ENCODE results near the gene PKP2.
A peak's percentile ranks its signal among the peaks of the same experiment; 100 is the strongest.
"Not testable (repeated sequence)": the region's sequence is repeated elsewhere in the genome, so short reads cannot be mapped to it uniquely, and the experiment has no call there.

The PKP2 gene

DNA sequence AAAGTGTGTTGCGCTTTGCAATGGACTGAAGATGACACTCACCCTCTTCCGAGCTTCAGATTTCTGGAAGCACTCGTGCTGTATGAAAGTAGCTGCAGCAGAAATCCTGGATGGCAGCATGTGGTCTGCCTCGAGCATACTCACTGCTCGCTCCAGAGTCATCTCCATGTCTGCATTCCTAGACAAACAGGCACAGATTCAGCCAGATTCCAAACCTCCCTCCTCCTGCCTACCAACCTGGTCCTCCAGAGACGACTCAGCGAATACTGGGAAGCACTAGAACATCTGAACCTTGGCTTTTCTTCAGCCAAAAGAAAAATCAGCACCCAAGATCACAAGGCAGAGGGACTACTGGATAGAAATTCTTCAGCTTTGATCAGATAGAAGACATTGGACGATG, 27.7 kb downstream of the PKP2 start:
- DNase-seq (ENCODE audit: insufficient read length, low spot score) (no peak), FAIRE-seq (no peak)

GRCh38 chr12:32864731-32865130, 31.8 kb downstream of the PKP2 start:
- DNase-seq (ENCODE audit: insufficient read length, low spot score) (no peak), FAIRE-seq (no peak)

GRCh38 chr12:32863128-32863527, 33.4 kb downstream of the PKP2 start:
- no peak for FAIRE-seq
- no peak for DNase-seq (ENCODE audit: insufficient read length, low spot score)

GRCh38 chr12:32861658-32862057, 34.9 kb downstream of the PKP2 start:
- FAIRE-seq; DNase-seq (ENCODE audit: insufficient read length, low spot score): not testable (repeated sequence)

- no peak for FAIRE-seq
- DNase-seq (ENCODE audit: insufficient read length, low spot score), result no peak
These were observed 36.4 kb downstream of the PKP2 start for GRCh38 chr12:32860192-32860591.

DNA sequence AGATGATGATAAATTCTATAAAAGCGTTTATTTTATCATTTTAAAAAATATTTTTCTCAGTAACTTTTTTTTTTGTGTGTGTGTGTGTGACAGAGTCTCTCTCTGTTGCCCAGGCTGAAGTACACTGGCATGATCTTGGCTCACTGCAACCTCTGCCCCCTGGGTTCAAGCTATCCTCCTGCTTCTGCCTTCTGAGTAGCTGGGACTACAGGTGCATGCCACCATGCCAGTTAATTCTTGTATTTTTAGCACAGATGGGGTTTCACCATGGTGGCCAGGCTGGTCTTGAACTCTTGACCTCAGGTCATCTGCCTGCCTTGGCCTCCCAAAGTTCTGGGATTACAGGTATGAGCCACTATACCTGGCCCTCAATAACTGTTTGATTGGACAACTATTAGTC, 37.2 kb downstream of the PKP2 start:
- FAIRE-seq (no peak), DNase-seq (ENCODE audit: insufficient read length, low spot score) (no peak)

- no peak for FAIRE-seq
- DNase-seq (ENCODE audit: insufficient read length, low spot score), result no peak
These were observed 41.9 kb downstream of the PKP2 start for GRCh38 chr12:32854716-32855115.

GRCh38 chr12:32854097-32854496, 42.5 kb downstream of the PKP2 start:
- no peak for FAIRE-seq

DNA sequence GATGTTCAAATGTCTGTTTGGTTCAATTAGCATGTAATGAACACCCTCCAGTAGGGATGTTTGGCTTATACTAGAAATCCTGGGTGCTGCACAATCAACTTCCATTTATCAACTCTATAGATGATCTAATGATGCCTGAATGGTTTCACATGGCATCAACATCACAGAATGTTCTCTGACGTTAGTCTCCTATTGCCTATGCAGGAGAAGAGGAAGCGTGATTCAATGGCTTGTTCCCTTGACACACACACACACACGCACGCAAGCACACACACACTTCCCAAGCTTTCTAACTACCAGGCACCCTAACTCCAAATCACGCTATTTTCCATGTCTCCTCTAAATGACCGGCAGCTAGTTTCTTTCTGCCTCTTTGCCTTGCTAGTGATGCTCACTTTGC, 49.3 kb downstream of the PKP2 start:
- no peak for DNase-seq (ENCODE audit: insufficient read length, low spot score)
- no peak for FAIRE-seq

More at GRCh38 chr12:32854097-32854496, 42.5 kb downstream of the PKP2 start:
- no peak for DNase-seq (ENCODE audit: insufficient read length, low spot score)

DNA sequence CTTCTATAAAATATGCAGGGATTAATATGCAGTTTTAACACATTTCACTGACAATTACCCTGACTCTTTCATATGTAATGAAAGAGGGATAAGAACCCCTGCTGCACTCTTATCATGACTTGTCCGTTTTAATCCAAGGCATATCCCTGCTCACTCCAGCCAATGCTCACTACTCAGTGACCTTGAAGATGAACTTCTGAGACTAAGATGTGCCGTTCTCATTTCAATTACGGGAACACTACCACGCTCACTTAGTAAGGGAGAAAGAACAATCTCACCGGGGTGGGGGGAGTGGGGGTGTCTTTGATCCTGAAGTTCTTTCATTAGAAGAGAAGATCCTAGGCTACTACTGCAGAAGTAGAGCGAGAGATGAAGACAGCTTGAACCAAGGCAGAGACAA, 50.5 kb downstream of the PKP2 start:
- DNase-seq (ENCODE audit: insufficient read length, low spot score), result no peak
- FAIRE-seq, result no peak

DNA sequence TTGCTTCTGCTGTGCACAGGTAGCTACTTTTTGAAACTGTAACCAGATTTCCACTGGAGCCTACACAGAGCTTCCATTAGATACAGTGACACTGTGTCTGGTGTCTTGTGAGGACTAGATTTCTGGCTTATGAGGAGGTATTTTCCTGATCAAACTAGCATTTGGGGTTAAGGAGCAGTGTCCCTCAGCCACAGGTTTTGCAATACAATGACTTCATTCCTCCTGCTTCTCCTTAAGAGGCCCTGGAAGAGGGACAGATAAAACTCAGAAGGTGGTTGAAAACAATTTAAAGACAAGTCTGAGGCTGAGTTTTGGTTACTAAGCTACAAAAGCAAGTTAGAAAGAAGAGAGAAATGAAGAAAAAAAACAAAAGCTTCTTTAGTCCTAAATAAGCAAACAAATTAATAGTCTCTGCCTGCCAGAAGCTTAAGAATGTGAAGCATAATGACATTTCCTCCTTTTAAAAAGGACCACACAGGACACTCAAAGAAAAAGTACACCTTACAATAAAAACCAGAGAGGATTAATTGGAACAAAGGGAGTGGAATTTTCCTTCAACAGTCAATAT, 53.0 kb downstream of the PKP2 start:
- FAIRE-seq (no peak), DNase-seq (ENCODE audit: insufficient read length, low spot score) (no peak)

DNA sequence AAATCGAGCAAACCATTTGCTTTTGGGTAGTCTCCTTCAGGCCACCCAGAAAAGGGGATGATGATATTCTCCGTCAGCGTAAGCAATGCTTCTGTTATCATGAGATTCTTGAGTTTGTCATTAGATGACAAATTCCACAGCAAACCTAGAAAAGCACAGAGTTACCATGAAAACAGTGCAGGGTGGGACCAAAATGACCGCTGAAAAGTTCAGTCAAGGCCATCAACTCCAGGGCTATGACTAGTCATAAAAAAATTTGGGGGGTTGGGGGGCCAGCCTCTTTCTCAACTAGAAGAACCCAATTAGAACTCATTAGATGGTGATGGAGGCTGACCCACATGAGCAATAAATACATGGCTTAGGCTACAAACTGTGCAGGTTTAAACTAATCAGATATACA, 55.5 kb downstream of the PKP2 start:
- peak; percentile 31 for FAIRE-seq
- no peak for DNase-seq (ENCODE audit: insufficient read length, low spot score)

- FAIRE-seq (no peak), DNase-seq (ENCODE audit: insufficient read length, low spot score) (no peak)
These were observed 56.7 kb downstream of the PKP2 start for GRCh38 chr12:32839828-32840227.

DNA sequence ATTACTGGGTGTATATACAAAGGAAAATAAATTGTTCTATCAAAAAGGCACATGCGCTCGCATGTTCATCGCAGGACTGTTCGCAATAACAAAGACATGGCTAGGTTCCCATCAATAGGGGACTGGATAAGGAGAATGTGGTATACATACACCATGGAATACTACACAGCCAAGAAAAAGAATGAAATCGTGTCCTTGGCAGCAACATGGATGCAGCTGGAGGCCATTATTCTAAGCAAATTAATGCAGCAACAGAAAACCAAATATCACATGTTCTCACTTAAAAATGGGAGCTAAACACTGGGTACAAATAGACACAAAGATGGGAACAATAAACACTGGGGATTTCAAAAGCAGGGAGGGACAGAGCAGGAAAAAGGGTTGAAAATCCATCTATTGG, 58.6 kb downstream of the PKP2 start:
- FAIRE-seq (no peak), DNase-seq (ENCODE audit: insufficient read length, low spot score) (no peak)

DNA sequence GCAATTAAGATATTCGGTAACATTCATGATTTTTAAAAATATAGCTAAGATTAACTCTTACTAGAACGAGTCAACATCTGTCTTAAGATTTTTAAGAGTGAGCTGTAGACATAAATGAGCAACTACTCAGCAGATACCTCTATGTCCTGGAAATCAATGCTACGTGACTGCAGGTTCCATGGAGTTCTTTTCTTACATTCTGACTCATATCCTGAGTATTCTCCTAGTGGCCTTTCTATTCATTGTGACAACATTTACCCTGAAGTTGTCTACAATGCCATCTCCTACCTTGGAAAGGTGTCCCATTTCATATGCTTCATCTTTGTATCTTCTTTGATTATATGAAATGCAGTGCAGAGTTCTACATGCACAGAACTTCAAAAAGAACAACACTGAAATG, 59.9 kb downstream of the PKP2 start:
- DNase-seq (ENCODE audit: insufficient read length, low spot score) (no peak), FAIRE-seq (no peak)

DNA sequence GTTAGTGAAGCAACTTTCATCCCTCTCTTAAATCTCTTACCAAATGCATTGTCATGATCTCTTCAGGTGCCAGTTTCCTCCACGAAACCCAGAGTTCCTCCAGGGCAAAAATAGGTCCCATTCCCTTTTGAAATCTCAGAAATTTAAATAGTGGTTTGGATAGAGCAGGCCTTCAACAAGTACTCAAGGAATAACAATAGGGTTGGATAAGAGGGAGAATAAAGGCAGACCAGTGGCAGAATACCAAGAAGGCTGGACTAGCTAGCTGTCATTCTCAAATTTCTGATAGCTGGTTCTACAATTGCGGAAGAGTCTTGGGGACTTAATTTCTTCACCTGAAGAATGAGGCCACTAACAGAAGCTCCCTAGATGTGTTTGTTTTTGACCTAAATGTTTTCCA, 62.5 kb downstream of the PKP2 start:
- no peak for DNase-seq (ENCODE audit: insufficient read length, low spot score)
- no peak for FAIRE-seq

DNA sequence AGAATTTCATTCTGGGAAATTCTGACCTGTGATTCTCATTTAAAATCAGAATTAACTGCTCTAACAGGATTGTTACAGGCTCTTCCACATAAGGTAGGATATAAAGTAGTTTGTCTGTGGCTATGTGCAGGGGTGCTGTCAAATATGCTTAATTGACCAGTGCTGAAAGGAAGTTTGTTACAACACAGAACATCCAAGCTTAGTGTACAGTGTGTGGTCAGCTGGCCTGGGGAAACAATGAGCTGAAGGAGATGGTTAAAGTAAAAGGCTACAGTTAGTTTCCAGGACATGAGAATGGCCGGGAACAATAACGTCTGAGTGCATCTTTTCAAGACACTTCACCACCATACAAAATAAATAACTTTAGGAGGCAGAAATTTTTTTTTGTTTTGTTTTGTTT, 68.0 kb downstream of the PKP2 start:
- DNase-seq (ENCODE audit: insufficient read length, low spot score) (no peak), FAIRE-seq (no peak)

GRCh38 chr12:32828120-32828519, 68.5 kb downstream of the PKP2 start:
- DNase-seq (ENCODE audit: insufficient read length, low spot score), result no peak

GRCh38 chr12:32826807-32827412, 69.7 kb downstream of the PKP2 start:
- no peak for DNase-seq (ENCODE audit: insufficient read length, low spot score)
- FAIRE-seq, result no peak

More at GRCh38 chr12:32828120-32828519, 68.5 kb downstream of the PKP2 start:
- no peak for FAIRE-seq

GRCh38 chr12:32824596-32824995, 72.0 kb downstream of the PKP2 start:
- DNase-seq (ENCODE audit: insufficient read length, low spot score), result no peak
- no peak for FAIRE-seq

DNA sequence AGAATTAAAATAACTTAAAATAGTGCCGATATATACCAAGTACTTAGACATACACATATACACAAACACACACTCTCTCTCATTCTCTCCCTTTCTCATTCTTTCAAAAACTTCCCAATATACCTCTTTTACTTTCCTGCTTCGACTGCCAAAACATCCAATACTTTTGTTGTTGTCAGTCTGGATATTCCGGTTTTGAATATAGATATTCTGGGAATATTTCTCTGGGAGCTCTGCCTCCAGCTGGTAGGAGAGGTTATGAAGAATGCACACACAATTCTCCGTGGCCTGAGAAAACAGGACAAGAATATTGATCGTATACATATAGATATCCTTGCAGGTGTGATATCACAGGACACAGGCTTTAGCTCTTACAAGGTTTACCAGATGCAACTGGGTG, 74.2 kb downstream of the PKP2 start:
- FAIRE-seq (no peak), DNase-seq (ENCODE audit: insufficient read length, low spot score) (no peak)

GRCh38 chr12:32821710-32822109, 74.9 kb downstream of the PKP2 start:
- DNase-seq (ENCODE audit: insufficient read length, low spot score) (no peak), FAIRE-seq (no peak)

- FAIRE-seq (no peak), DNase-seq (ENCODE audit: insufficient read length, low spot score) (peak; percentile 13)
These were observed 75.3 kb downstream of the PKP2 start for GRCh38 chr12:32821293-32821692.

Measured in HTR-8/SVneo (cell line).